CD4-positive, alpha-beta T cell (primary cell): ENCODE results near the gene WDR72. TPM values are rescaled to one million over a fixed set of nuclear protein-coding genes. Genes with fewer than 3 reads are reported as not detected.

Source experiments
- ATAC-seq: fragments of 200-7000 bp; cut with Tn5 transposase; one replicate; pipeline ENCODE4 v1.10.0; 2022; ENCODE audit warnings: mild to moderate bottlenecking; ENCODE audit not compliant: poor library complexity
- CTCF ChIA-PET: fragments of 350-600 bp; sonication (Branson Sonifier 250); formaldehyde crosslinking; loops from one replicate; lab custom pipeline; 2021; ENCODE audit warnings: antibody characterized with exemption, inconsistent platforms; lab: Charles Lee
- POLR2A ChIA-PET: fragments of 350-600 bp; sonication (Branson Sonifier 250); formaldehyde crosslinking; loops from one replicate; lab custom pipeline; 2021; ENCODE audit warnings: antibody characterized with exemption, inconsistent platforms; lab: Charles Lee
- DNase-seq, 14 experiments: peaks; one replicate each; pipeline ENCODE4 v3.0.0-alpha.2; 2013 to 2020; ENCODE audit warnings: mixed read lengths in 2 of 14
- H3K27ac ChIP-seq, 2 donors: one replicate each; pipeline versions ENCODE4 v1.5.1 to v1.7.0; 2013; ENCODE audit warnings: low read length in 2 of 2, low read depth in 1 of 2, mild to moderate bottlenecking in 1 of 2
- H3K27me3 ChIP-seq, 2 experiments: 1 replicate in 1 of 2; 2 replicates in 1 of 2; pipeline versions ENCODE4 v1.6.1 to v1.7.0; 2013; ENCODE audit warnings: low read length in 2 of 2, control low read depth in 1 of 2, mild to moderate bottlenecking in 1 of 2, moderate library complexity in 1 of 2; ENCODE audit not compliant: insufficient read depth in 2 of 2, control insufficient read depth in 1 of 2
- H3K36me3 ChIP-seq: one replicate; pipeline ENCODE4 v1.6.1; 2013; ENCODE audit warnings: low read length, control low read depth; ENCODE audit not compliant: insufficient read depth
- H3K4me1 ChIP-seq: one replicate; pipeline ENCODE4 v1.6.1; 2013; ENCODE audit warnings: low read length, control low read depth; ENCODE audit not compliant: insufficient read depth
- H3K4me3 ChIP-seq: one replicate; pipeline ENCODE4 v1.5.1; 2013; ENCODE audit warnings: mild to moderate bottlenecking, low read length, moderate library complexity
- H3K9me3 ChIP-seq, 2 experiments: 1 replicate in 1 of 2; 2 replicates in 1 of 2; pipeline versions ENCODE4 v1.6.1 to v1.7.0; 2013; ENCODE audit warnings: low read length in 2 of 2, mild to moderate bottlenecking in 2 of 2, control low read depth in 1 of 2, moderate library complexity in 1 of 2; ENCODE audit not compliant: control insufficient read depth in 1 of 2, insufficient read depth in 1 of 2
- H3K27ac Mint-ChIP-seq: one replicate; pipeline ENCODE4 v1.8.0; 2020; ENCODE audit warnings: mixed read lengths
- H3K27me3 Mint-ChIP-seq: one replicate; pipeline ENCODE4 v1.8.0; 2021; ENCODE audit warnings: mixed read lengths
- H3K36me3 Mint-ChIP-seq: one replicate; pipeline ENCODE4 v1.8.0; 2021; ENCODE audit warnings: low read depth, mixed read lengths
- H3K4me1 Mint-ChIP-seq: one replicate; pipeline ENCODE4 v1.8.0; 2021; ENCODE audit warnings: low read depth, mixed read lengths
- H3K4me3 Mint-ChIP-seq: one replicate; pipeline ENCODE4 v1.8.0; 2020; ENCODE audit warnings: mild to moderate bottlenecking, mixed read lengths
- H3K9me3 Mint-ChIP-seq: one replicate; pipeline ENCODE4 v1.8.0; 2020; ENCODE audit warnings: mixed read lengths
- intact Hi-C, 2 experiments: fragments of 100-400 bp; cut with DNase I in 1 of 2; cut with micrococcal nuclease in 1 of 2; formaldehyde crosslinking; loops; one replicate each; pipeline versions ENCODE4 v1.15.1 to v1.9.0; 2023 to 2025; cut with DNase I, micrococcal nuclease
- total RNA-seq, 174 experiments: library from RNA in 2 of 174; stranded (reverse) in 2 of 174; gene quantifications; one replicate each; pipeline ENCODE4 v1.2.3 and lab custom pipeline; 2021 to 2026
- TF ChIP-seq, protein P1 (sequence below): fragments of 200-600 bp; IDR thresholded peaks from one replicate; pipeline ENCODE4 v1.8.0; 2022; ENCODE audit warnings: antibody characterized with exemption, mild to moderate bottlenecking

Gene WDR72
- total RNA-seq, 2 experiments from 2014 or later: not detected

- Mint-ChIP-seq H3K27me3 (no peaks in the 10 kb centered on the region), H3K36me3 (no peaks in the 10 kb centered on the region), H3K4me1 (no peaks in the 10 kb centered on the region), H3K27ac (no peak overlapping the region), H3K9me3 (peaks cover 4% of the 10 kb centered on the region), H3K4me3 (no peak overlapping the region)
- ChIA-PET POLR2A (no interaction called here), CTCF (no interaction called here)
- Histone ChIP-seq H3K36me3 (no peaks in the 10 kb centered on the region), H3K27me3 (no peaks in the 10 kb centered on the region), H3K4me3 (no peak overlapping the region), H3K27ac (no peak overlapping the region), H3K9me3 (no peaks in the 10 kb centered on the region), H3K4me1 (no peaks in the 10 kb centered on the region)
- DNase-seq: no peak
- no peak for ATAC-seq
- TF ChIP-seq, protein P1, sequence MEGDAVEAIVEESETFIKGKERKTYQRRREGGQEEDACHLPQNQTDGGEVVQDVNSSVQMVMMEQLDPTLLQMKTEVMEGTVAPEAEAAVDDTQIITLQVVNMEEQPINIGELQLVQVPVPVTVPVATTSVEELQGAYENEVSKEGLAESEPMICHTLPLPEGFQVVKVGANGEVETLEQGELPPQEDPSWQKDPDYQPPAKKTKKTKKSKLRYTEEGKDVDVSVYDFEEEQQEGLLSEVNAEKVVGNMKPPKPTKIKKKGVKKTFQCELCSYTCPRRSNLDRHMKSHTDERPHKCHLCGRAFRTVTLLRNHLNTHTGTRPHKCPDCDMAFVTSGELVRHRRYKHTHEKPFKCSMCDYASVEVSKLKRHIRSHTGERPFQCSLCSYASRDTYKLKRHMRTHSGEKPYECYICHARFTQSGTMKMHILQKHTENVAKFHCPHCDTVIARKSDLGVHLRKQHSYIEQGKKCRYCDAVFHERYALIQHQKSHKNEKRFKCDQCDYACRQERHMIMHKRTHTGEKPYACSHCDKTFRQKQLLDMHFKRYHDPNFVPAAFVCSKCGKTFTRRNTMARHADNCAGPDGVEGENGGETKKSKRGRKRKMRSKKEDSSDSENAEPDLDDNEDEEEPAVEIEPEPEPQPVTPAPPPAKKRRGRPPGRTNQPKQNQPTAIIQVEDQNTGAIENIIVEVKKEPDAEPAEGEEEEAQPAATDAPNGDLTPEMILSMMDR: no peak
- intact Hi-C loops: no loop called here
Observed at GRCh38 chr15:53472883-53473282, 286.6 kb downstream of the WDR72 start.

GRCh38 chr15:53472210-53472609 lies 287.3 kb downstream of the WDR72 start:
- no peak overlapping the region for H3K4me3 ChIP-seq
- H3K9me3 ChIP-seq: no peaks in the 10 kb centered on the region
- no peaks in the 10 kb centered on the region for H3K4me1 ChIP-seq
- CTCF ChIA-PET: no interaction called here
- Mint-ChIP-seq H3K36me3 (no peaks in the 10 kb centered on the region), H3K27me3 (no peaks in the 10 kb centered on the region), H3K9me3 (peaks cover 4% of the 10 kb centered on the region), H3K4me3 (no peak overlapping the region), H3K27ac (no peak overlapping the region), H3K4me1 (no peaks in the 10 kb centered on the region)
- H3K27ac ChIP-seq: no peak overlapping the region
- H3K27me3 ChIP-seq: no peaks in the 10 kb centered on the region
- POLR2A ChIA-PET: no interaction called here
- TF ChIP-seq, protein P1: no peak
- no peak for DNase-seq
- ATAC-seq: no peak
- intact Hi-C loops: no loop called here
- H3K36me3 ChIP-seq: no peaks in the 10 kb centered on the region

GRCh38 chr15:53470743-53471142 lies 288.7 kb downstream of the WDR72 start:
- no peak overlapping the region for H3K27ac Mint-ChIP-seq
- intact Hi-C loops: no loop called here

More at GRCh38 chr15:53470743-53471142, 288.7 kb downstream of the WDR72 start:
- no peak overlapping the region for H3K27ac ChIP-seq
- Mint-ChIP-seq H3K27me3 (no peaks in the 10 kb centered on the region), H3K36me3 (no peaks in the 10 kb centered on the region), H3K9me3 (peaks cover 4% of the 10 kb centered on the region), H3K4me3 (no peak overlapping the region), H3K4me1 (no peaks in the 10 kb centered on the region)
- H3K36me3 ChIP-seq: no peaks in the 10 kb centered on the region
- TF ChIP-seq, protein P1: no peak
- no peaks in the 10 kb centered on the region for H3K9me3 ChIP-seq
- ChIA-PET POLR2A (no interaction called here), CTCF (no interaction called here)
- H3K4me3 ChIP-seq: no peak overlapping the region
- H3K27me3 ChIP-seq: no peaks in the 10 kb centered on the region
- no peak for DNase-seq
- no peaks in the 10 kb centered on the region for H3K4me1 ChIP-seq
- no peak for ATAC-seq
